HG03460 (cell line): ENCODE results near the gene GAS5.
"Not testable (repeated sequence)": the region's sequence is repeated elsewhere in the genome, so short reads cannot be mapped to it uniquely, and the experiment has no call there.

ENCODE experiments used
- ATAC-seq: cut with Tn5 transposase; IDR thresholded peaks from one replicate; pipeline ENCODE4 v1.9.1; 2021; ENCODE audit not compliant: unreplicated experiment

Gene GAS5

DNA sequence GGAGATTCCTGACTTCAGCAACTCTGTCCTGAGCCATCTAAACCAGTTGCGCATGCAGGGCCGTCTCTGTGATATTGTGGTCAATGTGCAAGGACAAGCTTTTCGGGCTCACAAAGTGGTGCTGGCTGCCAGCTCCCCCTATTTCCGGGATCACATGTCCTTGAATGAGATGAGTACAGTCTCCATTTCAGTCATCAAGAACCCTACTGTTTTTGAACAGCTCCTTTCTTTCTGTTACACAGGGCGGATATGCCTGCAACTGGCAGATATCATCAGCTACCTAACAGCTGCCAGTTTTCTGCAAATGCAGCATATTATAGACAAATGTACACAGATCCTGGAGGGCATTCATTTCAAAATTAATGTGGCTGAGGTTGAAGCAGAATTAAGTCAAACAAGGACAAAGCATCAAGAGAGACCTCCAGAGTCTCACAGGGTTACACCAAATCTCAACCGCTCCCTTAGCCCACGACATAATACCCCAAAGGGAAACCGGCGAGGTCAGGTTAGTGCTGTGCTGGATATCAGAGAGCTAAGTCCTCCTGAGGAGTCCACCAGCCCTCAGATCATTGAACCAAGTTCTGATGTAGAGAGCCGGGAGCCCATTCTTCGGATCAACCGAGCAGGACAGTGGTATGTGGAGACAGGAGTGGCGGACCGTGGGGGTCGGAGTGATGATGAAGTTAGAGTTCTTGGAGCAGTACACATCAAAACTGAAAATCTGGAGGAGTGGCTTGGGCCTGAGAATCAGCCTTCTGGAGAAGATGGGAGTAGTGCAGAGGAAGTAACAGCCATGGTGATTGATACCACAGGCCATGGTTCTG, 2.7 kb upstream of the GAS5 start:
- ATAC-seq: peak; percentile 32

- ATAC-seq: no peak
Observed at GRCh38 chr1:173869021-173869359, 1.2 kb upstream of the GAS5 start.

GRCh38 chr1:173868266-173869020, 654 bp upstream of the GAS5 start, which contains the start of gene ZBTB37:
TSS of gene ZBTB37 (plus strand) at chr1:173868380. CDS start at chr1:173870226, 1,846 bp downstream.
- ATAC-seq: peak; percentile 61

DNA sequence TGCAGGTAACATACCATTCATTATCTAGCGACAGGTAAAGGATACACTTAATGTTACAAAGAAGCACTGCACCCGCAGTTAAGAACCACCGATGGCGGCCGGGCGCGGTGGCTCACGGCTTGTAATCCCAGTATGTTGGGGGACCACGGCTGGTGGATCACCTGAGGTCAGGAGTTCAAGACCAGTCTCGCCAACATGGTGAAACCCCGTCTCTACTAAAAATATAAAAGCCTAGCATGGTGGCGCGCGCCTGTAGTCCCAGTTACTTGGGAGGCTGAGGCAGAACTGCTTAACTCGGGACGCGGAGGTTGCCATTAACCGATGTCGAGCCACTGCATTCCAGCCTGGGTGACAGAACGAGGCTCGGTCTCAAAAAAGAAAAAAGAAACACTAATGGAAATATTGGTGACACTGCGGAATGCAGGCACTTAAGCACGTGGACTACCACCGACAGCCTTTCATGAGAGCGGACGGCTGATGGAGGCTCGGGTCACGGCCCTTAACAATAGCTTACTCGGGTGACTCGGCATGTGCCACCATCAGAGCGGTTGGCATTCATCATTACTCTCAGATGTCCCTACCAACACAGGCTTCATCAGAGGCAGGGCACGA, 542 bp downstream of the GAS5 start:
- no peak for ATAC-seq

- no peak for ATAC-seq
Observed at GRCh38 chr1:173866413-173867115, 1.2 kb downstream of the GAS5 start.

- no peak for ATAC-seq
Observed at GRCh38 chr1:173865468-173866164, 2.2 kb downstream of the GAS5 start.

DNA sequence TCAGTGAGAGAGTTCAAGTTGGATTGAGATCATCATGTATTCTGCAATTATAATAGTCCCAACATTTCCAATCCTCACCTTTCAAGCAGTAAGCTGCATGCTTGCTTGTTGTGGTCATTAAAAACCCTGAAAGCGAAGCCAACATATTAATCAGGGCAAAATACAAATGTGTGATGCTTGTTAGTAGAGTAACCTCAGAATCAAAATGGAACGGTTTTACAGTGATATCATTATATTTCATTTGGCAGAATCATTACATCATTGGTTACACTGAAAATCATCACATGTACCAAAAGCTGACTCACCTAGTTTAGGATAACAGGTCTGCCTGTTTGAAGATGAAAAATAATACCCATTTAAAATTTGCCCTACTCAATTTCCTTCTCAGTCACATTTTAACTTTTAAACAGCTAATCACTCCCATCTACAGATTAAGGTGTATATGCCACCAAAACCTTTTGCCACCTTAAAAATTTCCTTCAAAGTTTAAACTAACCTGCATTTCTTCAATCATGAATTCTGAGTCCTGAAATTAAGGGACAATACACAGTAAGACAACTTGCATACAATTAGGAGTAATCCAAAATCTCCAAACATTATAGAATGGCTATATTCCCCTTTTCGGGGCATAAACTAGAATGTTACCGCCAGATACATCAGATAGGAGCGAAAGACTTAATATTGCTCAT, 3.5 kb downstream of the GAS5 start:
- no peak for ATAC-seq

DNA sequence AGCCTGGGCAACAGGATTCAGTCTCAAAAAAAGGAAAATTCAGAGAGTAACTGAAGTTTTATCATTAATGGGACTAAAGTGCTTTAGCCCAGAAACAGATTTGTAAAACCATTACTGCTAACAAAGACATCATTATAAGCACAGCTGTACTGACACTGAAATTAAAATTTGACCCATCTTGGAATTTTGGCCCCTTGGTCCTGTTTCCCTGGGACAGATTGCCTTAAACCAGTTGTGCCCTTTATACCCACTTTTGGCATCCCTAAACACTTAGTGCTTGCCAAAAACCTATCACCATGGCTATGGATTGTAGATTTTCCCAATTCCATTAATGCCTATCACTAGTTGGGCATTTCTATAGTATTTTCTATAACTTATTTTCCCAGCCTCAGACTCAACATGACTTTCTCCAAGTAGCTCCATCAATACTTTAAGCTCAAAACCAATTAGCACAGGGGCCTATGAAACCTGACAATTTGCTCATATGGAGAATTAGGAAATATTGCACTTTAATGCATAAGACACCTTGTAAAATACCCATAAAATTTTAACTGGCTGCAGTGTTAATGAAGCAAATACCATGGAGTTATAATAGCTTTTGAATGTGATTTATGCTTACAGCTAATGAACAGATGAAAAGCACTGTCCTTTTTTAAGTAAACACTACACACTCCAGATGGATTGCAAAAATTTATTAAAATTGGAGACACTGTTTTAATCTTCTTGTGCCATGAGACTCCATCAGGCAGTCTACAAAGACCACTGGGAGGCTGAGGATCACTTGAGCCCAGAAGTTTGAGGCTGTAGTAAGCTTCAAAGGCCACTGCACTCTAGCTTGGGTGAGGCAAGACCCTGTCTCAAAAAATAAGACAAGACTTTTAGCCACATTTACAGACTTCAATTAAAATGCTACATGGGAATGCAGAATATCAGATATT, 4.3 kb downstream of the GAS5 start:
- no peak for ATAC-seq

- ATAC-seq: no peak
Observed at GRCh38 chr1:173862769-173863223, 5.0 kb downstream of the GAS5 start.

DNA sequence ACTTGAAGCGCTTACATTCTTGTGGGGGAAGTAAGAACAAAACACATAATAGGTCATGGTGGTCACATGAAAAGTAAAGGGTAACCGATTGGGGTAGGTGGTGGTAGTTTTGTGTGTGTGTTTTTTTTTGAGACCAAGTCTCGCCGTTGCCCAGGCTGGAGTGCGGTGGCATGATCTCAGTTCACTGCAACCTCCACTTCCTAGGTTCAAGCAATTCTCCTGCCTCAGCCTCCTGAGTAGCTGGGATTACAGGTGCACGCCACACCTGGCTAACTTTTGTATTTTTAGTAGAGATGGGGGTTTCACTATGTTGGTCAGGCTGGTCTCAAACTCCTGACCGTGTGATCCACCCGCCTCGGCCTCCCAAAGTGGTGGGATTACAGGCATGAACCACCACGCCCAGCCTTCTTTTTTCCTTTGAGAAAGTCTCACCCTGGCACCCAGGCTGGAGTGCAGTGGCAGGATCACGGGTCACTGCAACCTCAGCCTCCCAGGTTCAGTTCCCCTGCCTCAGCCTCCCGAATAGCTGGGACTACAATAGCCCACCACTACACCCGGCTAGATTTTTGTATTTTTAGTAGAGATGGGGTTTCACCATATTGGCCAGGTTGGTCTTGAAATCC, 5.5 kb downstream of the GAS5 start:
- ATAC-seq: not testable (repeated sequence)

- no peak for ATAC-seq
Observed at GRCh38 chr1:173861731-173862145, 6.1 kb downstream of the GAS5 start.

- no peak for ATAC-seq
Observed at GRCh38 chr1:173860065-173860464, 7.7 kb downstream of the GAS5 start.

DNA sequence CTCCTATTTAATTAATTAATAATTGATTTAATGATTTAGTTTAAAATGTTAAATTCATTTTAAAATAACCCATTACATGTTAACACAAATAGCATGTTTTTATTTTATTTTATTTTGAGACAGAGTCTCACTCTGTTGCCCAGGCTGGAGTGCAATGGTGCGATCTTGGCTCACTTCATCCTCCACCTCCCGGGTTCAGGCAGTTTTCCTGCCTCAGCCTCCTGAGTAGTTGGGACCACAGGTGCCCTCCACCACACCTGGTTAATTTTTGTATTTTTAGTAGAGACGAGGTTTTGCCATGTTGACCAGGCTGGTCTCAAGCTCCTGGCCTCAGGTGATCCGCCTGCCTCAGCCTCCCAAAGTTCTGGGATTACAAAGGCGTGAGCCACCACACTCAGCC, 8.2 kb downstream of the GAS5 start:
- ATAC-seq: not testable (repeated sequence)

DNA sequence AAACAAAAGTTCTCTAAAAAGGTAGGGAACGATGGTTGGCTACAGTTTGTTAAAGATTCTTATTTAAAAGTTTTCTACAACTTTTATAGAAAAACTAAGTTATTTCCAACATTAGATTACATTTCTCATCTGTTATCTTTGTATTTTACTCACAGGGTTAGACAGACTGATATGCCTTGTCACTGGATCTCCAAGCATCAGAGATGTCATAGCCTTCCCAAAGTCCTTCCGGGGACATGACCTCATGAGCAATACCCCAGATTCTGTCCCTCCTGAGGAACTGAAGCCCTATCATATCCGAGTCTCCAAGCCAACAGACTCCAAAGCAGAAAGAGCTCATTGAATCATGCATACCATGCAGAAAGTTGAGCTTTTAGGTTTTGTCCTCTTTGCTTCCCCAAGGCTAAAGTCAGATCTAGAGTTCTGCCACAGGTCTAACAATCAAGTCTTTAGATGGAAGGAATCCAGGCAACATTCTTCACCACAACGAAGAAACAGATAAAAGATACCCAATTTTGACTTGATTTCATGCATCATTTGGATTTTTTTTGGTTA, 10.3 kb downstream of the GAS5 start:
- ATAC-seq: no peak

- ATAC-seq: no peak
Observed at GRCh38 chr1:173856903-173857302, 10.9 kb downstream of the GAS5 start.

DNA sequence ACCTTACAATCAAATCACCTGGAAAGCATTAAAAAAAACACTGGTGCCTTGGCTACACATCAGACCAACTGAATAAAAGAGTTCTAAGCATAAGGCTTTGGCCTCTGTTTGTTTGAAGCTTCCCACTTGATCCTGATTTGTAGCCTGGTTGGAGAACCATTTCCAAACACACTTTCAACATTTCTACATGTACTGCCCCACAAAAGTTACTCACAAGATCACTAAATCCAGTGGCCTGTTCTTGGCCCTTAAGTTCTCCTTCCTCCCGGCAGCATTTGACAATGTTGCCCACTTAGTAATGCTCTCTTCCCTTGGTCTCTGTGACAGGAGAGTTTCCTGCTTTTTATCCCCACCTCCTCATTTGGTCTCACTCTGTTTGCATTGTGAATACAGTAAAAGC, 11.8 kb downstream of the GAS5 start:
- no peak for ATAC-seq

GRCh38 chr1:173853074-173853473, 14.7 kb downstream of the GAS5 start:
- ATAC-seq: no peak

DNA sequence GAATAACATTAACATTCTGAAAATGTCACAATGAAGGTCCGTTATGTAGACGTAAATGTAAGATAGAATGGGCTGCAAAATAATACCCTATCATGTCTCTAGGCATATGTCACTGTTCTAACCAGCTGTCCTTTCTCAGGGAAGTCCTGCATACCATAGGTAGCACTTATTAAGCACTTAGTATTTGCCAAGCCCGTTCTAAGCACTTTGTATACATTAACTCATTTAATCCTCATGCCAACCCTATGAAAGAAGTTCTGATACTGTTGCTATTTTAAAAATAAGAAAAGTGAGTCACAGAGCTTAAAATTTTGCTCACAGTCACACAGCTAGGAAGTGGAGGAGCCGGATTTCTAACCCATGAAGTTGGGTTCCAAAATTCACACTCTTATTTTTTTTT, 15.7 kb downstream of the GAS5 start:
- no peak for ATAC-seq
